ENCODE results near the gene SCGB3A2.

DNA sequence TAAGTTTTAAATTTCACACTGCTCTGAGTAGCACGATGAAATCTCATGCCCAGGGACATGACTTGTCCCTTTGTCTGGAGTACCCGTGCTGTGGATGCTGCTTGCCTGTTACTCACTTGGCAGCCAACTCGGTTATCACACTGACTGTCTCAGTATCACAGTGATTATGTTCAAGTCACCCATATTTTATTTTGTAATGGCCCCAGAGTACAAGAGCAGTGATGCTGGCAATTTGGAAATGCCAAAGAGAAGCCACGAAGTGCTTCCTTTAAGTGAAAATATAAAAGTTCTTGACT, 22.8 kb upstream of the SCGB3A2 start:
- TF ChIP-seq, protein P1, sequence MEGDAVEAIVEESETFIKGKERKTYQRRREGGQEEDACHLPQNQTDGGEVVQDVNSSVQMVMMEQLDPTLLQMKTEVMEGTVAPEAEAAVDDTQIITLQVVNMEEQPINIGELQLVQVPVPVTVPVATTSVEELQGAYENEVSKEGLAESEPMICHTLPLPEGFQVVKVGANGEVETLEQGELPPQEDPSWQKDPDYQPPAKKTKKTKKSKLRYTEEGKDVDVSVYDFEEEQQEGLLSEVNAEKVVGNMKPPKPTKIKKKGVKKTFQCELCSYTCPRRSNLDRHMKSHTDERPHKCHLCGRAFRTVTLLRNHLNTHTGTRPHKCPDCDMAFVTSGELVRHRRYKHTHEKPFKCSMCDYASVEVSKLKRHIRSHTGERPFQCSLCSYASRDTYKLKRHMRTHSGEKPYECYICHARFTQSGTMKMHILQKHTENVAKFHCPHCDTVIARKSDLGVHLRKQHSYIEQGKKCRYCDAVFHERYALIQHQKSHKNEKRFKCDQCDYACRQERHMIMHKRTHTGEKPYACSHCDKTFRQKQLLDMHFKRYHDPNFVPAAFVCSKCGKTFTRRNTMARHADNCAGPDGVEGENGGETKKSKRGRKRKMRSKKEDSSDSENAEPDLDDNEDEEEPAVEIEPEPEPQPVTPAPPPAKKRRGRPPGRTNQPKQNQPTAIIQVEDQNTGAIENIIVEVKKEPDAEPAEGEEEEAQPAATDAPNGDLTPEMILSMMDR (optimal IDR thresholded peaks at IDR 0.05 in 1 of 3, IDR thresholded peaks at IDR 0.05 in 1 of 3, conservative IDR thresholded peaks at IDR 0.05 in 1 of 3; ENCODE audit: extremely low read depth in 1 of 3, insufficient read depth in 2 of 3, low read length in 3 of 3), result no peak
- TF ChIP-seq EZH2 (IDR thresholded peaks at IDR 0.05; ENCODE audit: low read length), result no peak
